CD14-positive monocyte (primary cell): Measurements from ENCODE around the gene ZNF385C. TPM values are rescaled to one million over a fixed set of nuclear protein-coding genes. Genes with fewer than 3 reads are reported as not detected.
"Not testable (repeated sequence)": the region's sequence is repeated elsewhere in the genome, so short reads cannot be mapped to it uniquely, and the experiment has no call there.

Experiments
- DNase-seq, 3 donors: peaks; one replicate each; pipeline ENCODE4 v3.0.0-alpha.2; 2011 to 2022
- H2AFZ ChIP-seq: 2 replicates; pipeline ENCODE4 v1.6.0; 2012; ENCODE audit warnings: mild to moderate bottlenecking, low read depth, low read length, inconsistent platforms; ENCODE audit not compliant: insufficient read depth, poor library complexity, severe bottlenecking
- H3K27ac ChIP-seq, 2 donors: 1 replicate in 1 of 2; 2 replicates in 1 of 2; pipeline ENCODE4 v1.5.1; 2012 to 2013; ENCODE audit warnings: low read length in 2 of 2, control low read depth in 1 of 2, inconsistent platforms in 1 of 2, low read depth in 1 of 2, mild to moderate bottlenecking in 1 of 2
- H3K27me3 ChIP-seq, 2 donors: one replicate each; pipeline versions ENCODE4 v1.6.0 to v1.6.1; 2011 to 2013; ENCODE audit warnings: low read length in 2 of 2; ENCODE audit not compliant: control insufficient read depth in 2 of 2, insufficient read depth in 2 of 2
- H3K36me3 ChIP-seq, 2 donors: replicated peaks in 1 of 2; 1 replicate in 1 of 2; 2 replicates in 1 of 2; pipeline versions ENCODE4 v1.5.1 to v1.6.1; 2012 to 2013; ENCODE audit warnings: low read length in 2 of 2, control low read depth in 1 of 2, inconsistent platforms in 1 of 2, mild to moderate bottlenecking in 1 of 2; ENCODE audit not compliant: insufficient read depth in 2 of 2, control insufficient read depth in 1 of 2
- H3K4me1 ChIP-seq, 2 donors: 1 replicate in 1 of 2; 2 replicates in 1 of 2; pipeline versions ENCODE4 v1.5.1 to v1.6.1; 2012 to 2013; ENCODE audit warnings: low read length in 2 of 2, control low read depth in 1 of 2, inconsistent platforms in 1 of 2, mild to moderate bottlenecking in 1 of 2, moderate library complexity in 1 of 2; ENCODE audit not compliant: insufficient read depth in 2 of 2, control insufficient read depth in 1 of 2
- H3K4me2 ChIP-seq: replicated peaks from 2 replicates; pipeline ENCODE3; 2012; ENCODE audit warnings: low read length, moderate library complexity, mild to moderate bottlenecking; ENCODE audit not compliant: poor library complexity, severe bottlenecking; ENCODE audit errors: extremely low read depth
- H3K4me3 ChIP-seq, 3 experiments: fragments of 200-600 bp in 1 of 3; sonication (generic) in 1 of 3; replicated peaks in 1 of 3; 1 replicate in 2 of 3; 2 replicates in 1 of 3; pipeline ENCODE4 v1.5.1; 2011 to 2013; ENCODE audit warnings: low read length in 3 of 3, mild to moderate bottlenecking in 3 of 3, control low read depth in 2 of 3, low read depth in 2 of 3, inconsistent platforms in 1 of 3, moderate library complexity in 1 of 3
- H3K79me2 ChIP-seq: 2 replicates; pipeline ENCODE4 v1.6.0; 2012; ENCODE audit warnings: mild to moderate bottlenecking, control low read depth, inconsistent platforms, low read length, moderate library complexity; ENCODE audit not compliant: insufficient read depth
- H3K9ac ChIP-seq: 2 replicates; pipeline ENCODE4 v1.6.0; 2017; ENCODE audit warnings: low read length, mild to moderate bottlenecking; ENCODE audit not compliant: insufficient read depth, poor library complexity, severe bottlenecking
- H3K9me3 ChIP-seq, 2 donors: replicated peaks in 1 of 2; 1 replicate in 1 of 2; 2 replicates in 1 of 2; pipeline versions ENCODE4 v1.5.1 to v1.6.1; 2012 to 2013; ENCODE audit warnings: low read length in 2 of 2, control low read depth in 1 of 2; ENCODE audit not compliant: control insufficient read depth in 1 of 2, insufficient read depth in 1 of 2
- H4K20me1 ChIP-seq: 2 replicates; pipeline ENCODE4 v1.6.0; 2012; ENCODE audit warnings: mild to moderate bottlenecking, low read length, control low read depth, moderate library complexity; ENCODE audit not compliant: insufficient read depth
- H3K27ac Mint-ChIP-seq, 7 donors: one replicate each; pipeline ENCODE4 v1.8.0; 2020; ENCODE audit warnings: mild to moderate bottlenecking in 7 of 7, mixed read lengths in 7 of 7, moderate library complexity in 6 of 7, inconsistent platforms in 2 of 7
- H3K27me3 Mint-ChIP-seq, 3 donors: one replicate each; pipeline ENCODE4 v1.8.0; 2021 to 2022; ENCODE audit warnings: low read depth in 3 of 3, mild to moderate bottlenecking in 3 of 3, mixed read lengths in 3 of 3, moderate library complexity in 3 of 3, inconsistent platforms in 1 of 3
- H3K36me3 Mint-ChIP-seq, 2 donors: one replicate each; pipeline ENCODE4 v1.8.0; 2020; ENCODE audit warnings: mixed read lengths in 2 of 2, inconsistent platforms in 1 of 2, mild to moderate bottlenecking in 1 of 2
- H3K4me1 Mint-ChIP-seq: one replicate; pipeline ENCODE4 v1.8.0; 2020; ENCODE audit warnings: mild to moderate bottlenecking, mixed read lengths
- H3K4me3 Mint-ChIP-seq, 2 donors: one replicate each; pipeline ENCODE4 v1.8.0; 2020; ENCODE audit warnings: mild to moderate bottlenecking in 2 of 2, mixed read lengths in 2 of 2, moderate library complexity in 1 of 2
- H3K9me3 Mint-ChIP-seq, 7 donors: one replicate each; pipeline ENCODE4 v1.8.0; 2020 to 2022; ENCODE audit warnings: mixed read lengths in 7 of 7, mild to moderate bottlenecking in 6 of 7, moderate library complexity in 6 of 7, inconsistent platforms in 2 of 7
- WGBS: methylation state at CpG from one replicate; pipeline ENCODE4 v1.1.5; 2013; ENCODE audit warnings: missing lambda C conversion rate; ENCODE audit not compliant: insufficient coverage; 5-methylcytosine and 5-hydroxymethylcytosine counted together
- intact Hi-C, 2 donors: fragments of 100-400 bp; cut with micrococcal nuclease; formaldehyde crosslinking; loops; one replicate each; pipeline versions ENCODE4 v1.15.0 to v1.15.1; 2023
- polyA plus RNA-seq, 3 donors: library from polyadenylated mRNA; depleted of rRNA in 1 of 3; unstranded in 2 of 3; stranded (reverse) in 1 of 3; fragments of 300-500 nt in 2 of 3; fragments of >200 nt in 1 of 3; fragmentation: Illumina TruSeq in 2 of 3; gene quantifications; 1 replicate in 2 of 3; 2 replicates in 1 of 3; pipeline ENCODE4 v1.2.3, GENCODE V29; 2012 to 2021
- TF ChIP-seq, protein P1 (sequence below): fragments of 200-600 bp; IDR thresholded peaks from one replicate; pipeline ENCODE4 v1.8.0; 2022; ENCODE audit warnings: antibody characterized with exemption, mild to moderate bottlenecking

ZNF385C gene
- polyA plus RNA-seq, 3 donors = 0.09 to 0.55 TPM; not detected in 1

DNA sequence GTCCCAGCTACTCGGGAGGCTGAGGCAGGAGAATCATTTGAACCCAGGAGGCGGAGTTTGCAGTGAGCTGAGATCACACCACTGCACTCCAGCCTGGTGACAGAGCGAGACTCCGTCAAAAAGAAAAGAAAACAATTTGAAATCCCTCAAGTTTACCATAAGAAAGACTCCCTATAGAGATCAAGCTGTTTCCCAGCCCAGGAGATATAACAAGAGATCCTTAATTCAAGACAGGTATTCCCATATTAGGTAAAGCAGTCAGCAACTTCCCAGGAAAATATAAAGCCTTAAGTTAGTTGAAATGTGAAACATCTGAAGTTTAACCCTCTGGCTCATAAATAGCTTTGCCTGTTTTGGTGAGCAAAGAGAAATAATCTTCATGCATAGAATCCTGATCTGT, 85.9 kb downstream of the ZNF385C start:
- Mint-ChIP-seq H3K36me3 (peaks cover 9 to 28% of the 10 kb centered on the region in 2 donors), H3K4me1 (peaks cover 68% of the 10 kb centered on the region), H3K27ac (peak overlapping the region in 6 of 7 donors; percentile 24 to 93 (median 61))
- H3K27ac ChIP-seq = peak overlapping the region in 1 of 2 donors; percentile 79
- H3K79me2 ChIP-seq = peaks cover 100% of the 10 kb centered on the region
- DNase-seq, H3K9ac ChIP-seq, H3K4me3 ChIP-seq, H3K9me3 ChIP-seq, H3K4me2 ChIP-seq, H3K9me3 Mint-ChIP-seq, H2AFZ ChIP-seq, H3K27me3 Mint-ChIP-seq, H3K27me3 ChIP-seq, H3K36me3 ChIP-seq, H3K4me3 Mint-ChIP-seq: not testable (repeated sequence)
- H3K4me1 ChIP-seq = peaks cover 59 to 80% of the 10 kb centered on the region in 2 donors
- intact Hi-C loops = loop anchor here in 1 of 2 donors (5.0 kb wide), 1 partner anchor 45 kb away; the partner anchor contains the start of gene CNP
- peaks cover 41% of the 10 kb centered on the region for H4K20me1 ChIP-seq
- WGBS = 50% methylated on average over 1 of the region's 4 CpGs

DNA sequence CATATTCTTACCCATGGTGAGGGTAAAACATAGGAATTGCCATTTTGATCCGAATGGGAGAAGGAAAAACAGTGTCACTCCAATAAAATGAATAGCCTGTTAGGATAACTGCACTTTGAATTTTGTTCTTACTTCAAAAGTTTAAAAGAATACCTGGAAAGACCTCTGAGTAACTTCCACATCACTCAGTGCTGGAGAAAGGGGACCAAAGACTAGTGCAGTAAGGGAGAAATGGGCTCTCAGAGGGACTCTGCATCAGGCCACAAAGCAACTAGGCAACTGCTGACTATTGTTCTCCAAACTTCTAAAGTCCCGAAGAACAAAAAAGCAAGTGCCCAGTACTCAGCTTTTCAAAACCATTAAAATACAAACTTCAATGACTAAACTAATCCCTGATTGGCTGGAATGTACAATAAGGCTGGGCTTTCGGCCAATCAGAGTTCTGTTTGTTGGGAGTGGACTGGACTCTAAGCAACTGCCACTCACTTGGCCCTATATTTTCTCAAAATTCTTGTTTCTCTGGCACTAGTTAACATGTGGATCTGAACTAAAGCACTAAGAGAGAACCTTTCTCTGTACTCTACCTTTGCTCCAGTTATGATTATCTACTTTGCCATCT, 87.3 kb downstream of the ZNF385C start:
- TF ChIP-seq, protein P1, sequence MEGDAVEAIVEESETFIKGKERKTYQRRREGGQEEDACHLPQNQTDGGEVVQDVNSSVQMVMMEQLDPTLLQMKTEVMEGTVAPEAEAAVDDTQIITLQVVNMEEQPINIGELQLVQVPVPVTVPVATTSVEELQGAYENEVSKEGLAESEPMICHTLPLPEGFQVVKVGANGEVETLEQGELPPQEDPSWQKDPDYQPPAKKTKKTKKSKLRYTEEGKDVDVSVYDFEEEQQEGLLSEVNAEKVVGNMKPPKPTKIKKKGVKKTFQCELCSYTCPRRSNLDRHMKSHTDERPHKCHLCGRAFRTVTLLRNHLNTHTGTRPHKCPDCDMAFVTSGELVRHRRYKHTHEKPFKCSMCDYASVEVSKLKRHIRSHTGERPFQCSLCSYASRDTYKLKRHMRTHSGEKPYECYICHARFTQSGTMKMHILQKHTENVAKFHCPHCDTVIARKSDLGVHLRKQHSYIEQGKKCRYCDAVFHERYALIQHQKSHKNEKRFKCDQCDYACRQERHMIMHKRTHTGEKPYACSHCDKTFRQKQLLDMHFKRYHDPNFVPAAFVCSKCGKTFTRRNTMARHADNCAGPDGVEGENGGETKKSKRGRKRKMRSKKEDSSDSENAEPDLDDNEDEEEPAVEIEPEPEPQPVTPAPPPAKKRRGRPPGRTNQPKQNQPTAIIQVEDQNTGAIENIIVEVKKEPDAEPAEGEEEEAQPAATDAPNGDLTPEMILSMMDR = no peak
- no peak overlapping the region for H2AFZ ChIP-seq
- no peaks in the 10 kb centered on the region for H3K27me3 ChIP-seq
- intact Hi-C loops = loop anchor here in 1 of 2 donors (5.0 kb wide), 1 partner anchor 44 kb away; the partner anchor contains the start of gene CNP
- Mint-ChIP-seq H3K4me3 (peak overlapping the region in 1 of 2 donors; percentile 73), H3K4me1 (peaks cover 70% of the 10 kb centered on the region), H3K27me3 (no peaks in the 10 kb centered on the region), H3K36me3 (peaks cover 9 to 33% of the 10 kb centered on the region in 2 donors), H3K9me3 (no peaks in the 10 kb centered on the region), H3K27ac (peak overlapping the region; percentile 82 to 94 (median 93))
- H3K9me3 ChIP-seq = no peaks in the 10 kb centered on the region
- H4K20me1 ChIP-seq = peaks cover 54% of the 10 kb centered on the region
- WGBS = no CpG with 5 or more reads among the region's 3 CpGs
- peak overlapping the region; percentile 24 for H3K9ac ChIP-seq
- DNase-seq = peak; percentile 30 to 59 (median 58)
- H3K27ac ChIP-seq = peak overlapping the region; percentile 24 to 79
- peaks cover 55 to 74% of the 10 kb centered on the region in 2 donors for H3K4me1 ChIP-seq
- H3K4me3 ChIP-seq = peak overlapping the region in 1 of 3 experiments; percentile 63
- peaks cover 0 to 8% of the 10 kb centered on the region in 2 donors for H3K36me3 ChIP-seq
- H3K79me2 ChIP-seq = peaks cover 100% of the 10 kb centered on the region
- H3K4me2 ChIP-seq = peak overlapping the region; percentile 74

DNA sequence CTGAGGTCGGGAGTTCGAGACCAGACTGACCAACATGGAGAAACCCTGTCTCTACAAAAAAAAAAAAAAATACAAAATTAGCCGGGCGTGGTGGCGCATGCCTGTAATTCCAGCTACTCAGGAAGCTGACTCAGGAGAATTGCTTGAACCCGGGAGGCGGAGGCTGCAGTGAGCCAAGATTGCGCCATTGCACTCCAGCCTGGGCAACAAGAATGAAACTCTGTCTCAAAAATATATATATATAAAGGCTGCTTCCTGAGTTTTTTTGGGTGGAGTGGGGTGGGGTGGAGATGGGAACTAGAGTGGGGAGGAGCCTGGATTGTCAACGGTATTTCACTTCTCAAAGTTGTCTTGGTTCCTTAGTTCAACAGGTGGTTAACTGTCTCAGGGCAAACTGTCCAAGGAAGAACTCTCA, 88.0 kb downstream of the ZNF385C start:
- H2AFZ ChIP-seq, H3K27me3 ChIP-seq, H3K9me3 ChIP-seq, H3K9me3 Mint-ChIP-seq, H3K27me3 Mint-ChIP-seq, H3K36me3 ChIP-seq: not testable (repeated sequence)
- intact Hi-C loops = loop anchor here in 1 of 2 donors (5.0 kb wide), 1 partner anchor 43 kb away; the partner anchor contains the start of gene CNP
- Histone ChIP-seq H3K27ac (peak overlapping the region; percentile 49 to 79), H3K4me3 (peak overlapping the region in 2 of 3 experiments; percentile 5 to 63), H3K9ac (peak overlapping the region; percentile 24), H3K4me1 (peaks cover 54 to 66% of the 10 kb centered on the region in 2 donors), H3K4me2 (peak overlapping the region; percentile 74), H3K79me2 (peaks cover 100% of the 10 kb centered on the region), H4K20me1 (peaks cover 62% of the 10 kb centered on the region)
- WGBS = 0% methylated on average over 1 of the region's 9 CpGs
- Mint-ChIP-seq H3K27ac (peak overlapping the region; percentile 82 to 94 (median 93)), H3K4me3 (peak overlapping the region; percentile 65 to 73), H3K4me1 (peaks cover 69% of the 10 kb centered on the region), H3K36me3 (peaks cover 7 to 29% of the 10 kb centered on the region in 2 donors)
- peak; percentile 43 to 52 (median 49) for DNase-seq
